Kidney tubule cell (primary cell): ENCODE data around the gene SMAGP.
"Not testable (repeated sequence)": the region's sequence is repeated elsewhere in the genome, so short reads cannot be mapped to it uniquely, and the experiment has no call there.

Source experiments
- DNase-seq: peaks from one replicate; pipeline ENCODE4 v3.0.0-alpha.2; 2018; ENCODE audit warnings: low spot score

The SMAGP gene

DNA sequence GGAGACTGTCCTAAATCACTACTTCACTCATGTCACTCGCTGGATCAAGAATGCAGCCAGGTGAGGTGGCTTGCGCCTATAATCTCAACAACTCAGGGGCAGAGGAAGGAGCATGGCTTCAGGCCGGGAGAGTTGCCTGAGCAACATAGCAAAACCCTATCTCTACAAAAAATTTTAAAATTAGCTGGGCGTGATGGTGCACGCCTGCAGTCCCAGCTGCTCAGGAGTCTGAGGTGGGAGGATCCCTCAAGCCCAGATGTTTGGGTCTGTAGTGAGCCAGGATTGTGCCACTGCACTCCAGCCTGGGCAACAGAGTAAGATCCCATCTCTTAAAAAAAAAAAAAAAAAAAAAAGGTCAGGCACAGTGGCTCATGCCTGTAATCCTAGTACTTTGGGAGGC, 5.9 kb downstream of the SMAGP start:
- DNase-seq = no peak

DNA sequence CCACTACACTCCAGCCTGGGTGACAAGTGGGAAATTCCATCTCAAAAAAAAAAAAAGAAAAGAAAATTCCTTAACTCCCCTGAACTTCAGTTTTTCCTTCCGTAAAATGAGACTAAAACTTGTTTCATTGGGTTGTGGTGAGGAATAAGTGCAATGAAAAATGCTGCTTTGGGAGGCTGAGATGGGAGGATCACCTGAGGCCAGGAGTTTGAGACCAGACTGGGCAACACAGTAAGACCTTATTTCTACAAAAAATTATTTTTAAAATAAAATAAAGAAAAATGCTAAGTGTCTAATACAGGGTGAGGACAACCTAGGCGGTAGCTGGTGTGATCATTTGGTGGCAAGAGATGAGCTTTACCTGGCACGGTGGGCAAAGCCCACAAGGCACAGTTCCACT, 6.9 kb downstream of the SMAGP start:
- DNase-seq = no peak

GRCh38 chr12:51262758-51263177, 7.4 kb downstream of the SMAGP start:
- DNase-seq = peak; percentile 70

DNA sequence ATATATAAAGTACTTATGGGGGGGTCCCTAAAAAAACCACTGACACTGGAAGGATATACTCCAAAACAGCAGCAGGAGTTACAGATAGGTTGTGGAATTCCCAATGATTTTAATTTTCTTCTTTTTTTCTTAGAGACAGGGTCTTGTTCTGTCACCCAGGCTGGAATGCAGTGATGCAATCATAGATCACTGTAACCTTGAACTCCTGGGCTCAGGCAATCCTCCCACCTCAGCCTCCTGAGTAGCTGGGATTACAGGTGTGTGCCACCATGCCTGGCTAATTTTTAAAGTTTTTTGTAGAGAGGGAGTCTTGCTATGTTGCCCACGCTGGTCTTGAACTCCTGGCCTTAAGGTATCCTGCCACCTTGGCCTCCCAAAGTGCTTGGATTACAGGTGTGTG, 10.6 kb downstream of the SMAGP start:
- DNase-seq = not testable (repeated sequence)

GRCh38 chr12:51254536-51254935, 15.7 kb downstream of the SMAGP start:
- peak; percentile 62 for DNase-seq

GRCh38 chr12:51253276-51253675, 16.9 kb downstream of the SMAGP start:
- DNase-seq = no peak

GRCh38 chr12:51247523-51248206, 22.6 kb downstream of the SMAGP start:
- DNase-seq = no peak

DNA sequence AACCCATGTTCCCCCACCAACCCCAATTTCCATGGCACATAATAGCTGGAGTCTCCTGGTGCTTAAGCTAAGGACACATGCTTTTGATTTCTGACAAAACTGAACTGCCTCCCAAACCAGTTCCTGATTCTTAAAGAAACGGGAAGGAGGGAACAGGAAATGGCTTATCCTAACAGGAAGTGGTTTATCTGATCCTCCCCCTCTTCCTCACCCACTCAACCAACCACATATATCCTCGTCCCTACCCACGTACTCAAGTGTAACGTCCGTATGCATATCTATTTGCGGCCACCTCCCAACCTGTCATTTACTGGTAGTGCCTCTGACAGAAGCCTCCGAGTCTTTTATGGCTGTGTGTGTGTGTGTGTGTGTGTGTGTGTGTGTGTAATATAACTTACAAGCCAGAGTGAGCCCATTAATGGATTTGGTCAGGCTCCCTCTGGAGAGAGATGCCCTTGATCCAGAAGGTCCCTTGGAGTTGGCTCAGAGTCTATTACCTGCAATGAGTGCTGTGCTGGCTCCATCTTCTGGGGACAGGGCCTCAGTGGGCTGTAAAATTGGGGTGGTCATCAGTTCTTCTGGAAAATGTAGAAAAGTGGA, 23.9 kb downstream of the SMAGP start:
- peak; percentile 61 for DNase-seq

- no peak for DNase-seq
These were observed 24.6 kb downstream of the SMAGP start for GRCh38 chr12:51245476-51246253.

DNA sequence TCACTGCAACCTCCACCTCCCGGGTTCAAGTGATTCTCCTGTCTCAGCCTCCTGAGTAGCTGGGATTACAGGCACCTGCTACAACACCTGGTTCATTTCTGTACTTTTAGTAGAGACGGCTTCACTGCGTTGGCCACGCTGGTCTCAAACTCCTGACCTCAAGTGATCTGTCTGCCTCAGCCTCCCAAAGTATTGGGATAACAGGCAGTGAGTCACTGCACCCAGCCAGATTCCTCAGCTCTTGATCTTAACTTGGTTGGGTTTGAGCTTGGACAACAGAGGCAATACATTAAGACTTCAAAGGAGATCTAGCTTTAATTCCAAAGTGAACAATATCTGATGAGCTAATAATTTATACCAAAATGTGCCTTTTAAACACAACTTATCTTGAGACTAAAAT, 25.9 kb downstream of the SMAGP start:
- peak; percentile 21 for DNase-seq

- DNase-seq = no peak
These were observed 27.3 kb downstream of the SMAGP start for GRCh38 chr12:51242876-51243275.

GRCh38 chr12:51242120-51242519, 28.1 kb downstream of the SMAGP start:
- no peak for DNase-seq

DNA sequence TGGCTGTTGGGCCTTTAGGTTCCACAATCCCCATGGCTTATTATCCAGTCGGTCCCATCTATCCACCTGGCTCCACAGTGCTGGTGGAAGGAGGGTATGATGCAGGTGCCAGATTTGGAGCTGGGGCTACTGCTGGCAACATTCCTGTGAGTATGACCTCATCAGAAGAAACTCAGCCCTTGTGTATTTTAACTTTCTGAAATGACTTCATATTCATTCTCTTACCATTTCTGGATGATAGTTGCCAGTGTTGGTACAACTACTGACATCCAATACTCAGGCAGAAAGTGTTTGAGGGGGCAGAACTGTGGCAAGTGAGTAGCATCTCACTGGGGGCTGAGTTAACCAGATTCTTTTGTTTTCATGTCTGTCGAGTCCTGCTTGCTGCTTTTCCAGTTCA, 29.2 kb downstream of the SMAGP start:
- peak; percentile 80 for DNase-seq

- peak; percentile 97 for DNase-seq
These were observed 31.5 kb downstream of the SMAGP start, which contains the start of gene DAZAP2 for GRCh38 chr12:51238510-51239334. Gene DAZAP2 (plus strand): TSS chr12:51238826. CDS start chr12:51238908, 82 bp downstream.

GRCh38 chr12:51238037-51238509, 32.1 kb downstream of the SMAGP start:
- DNase-seq = peak; percentile 38

- DNase-seq = no peak
These were observed 35.7 kb downstream of the SMAGP start for GRCh38 chr12:51234530-51234929.

- DNase-seq = no peak
These were observed 37.6 kb downstream of the SMAGP start for GRCh38 chr12:51232642-51233041.

GRCh38 chr12:51229116-51229809, 41.0 kb downstream of the SMAGP start:
- no peak for DNase-seq

DNA sequence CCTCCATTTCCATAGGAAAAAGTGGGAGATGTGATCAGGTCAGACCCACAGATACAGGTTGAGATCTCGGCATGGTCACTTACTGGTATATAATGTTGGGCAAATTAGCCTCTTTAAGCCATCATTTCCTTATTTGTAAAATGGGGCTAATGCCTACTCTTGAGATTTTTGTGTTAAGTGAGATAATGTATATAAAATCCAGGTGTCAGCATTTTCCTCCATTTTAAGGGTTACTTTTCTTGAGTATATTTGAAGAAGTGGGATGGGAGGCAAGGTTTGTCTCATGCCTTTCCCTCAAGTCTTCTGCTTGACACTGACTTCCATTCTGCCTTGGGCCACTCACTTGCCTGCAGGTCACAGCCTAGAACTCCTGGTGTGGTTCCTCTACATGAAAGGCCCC, 42.3 kb downstream of the SMAGP start:
- DNase-seq = no peak

DNA sequence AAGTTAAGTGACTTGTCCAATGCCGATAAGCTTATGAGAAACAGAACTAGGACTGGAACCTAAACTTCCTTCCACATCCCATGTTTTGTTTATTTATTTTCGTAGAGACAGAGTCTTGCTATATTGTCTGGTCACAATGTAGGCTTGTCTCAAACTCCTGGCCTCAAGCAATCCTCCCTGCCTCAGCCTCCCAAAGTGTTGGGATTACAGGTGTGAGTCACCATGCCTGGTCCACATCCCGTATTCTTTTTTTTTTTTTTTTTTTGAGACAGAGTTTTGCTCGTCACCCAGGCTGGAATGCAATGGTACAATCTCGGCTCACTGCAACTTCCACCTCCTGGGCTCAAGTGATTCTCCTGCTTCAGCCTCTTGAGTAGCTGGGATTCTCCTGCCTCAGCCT, 43.1 kb downstream of the SMAGP start:
- DNase-seq = not testable (repeated sequence)

DNA sequence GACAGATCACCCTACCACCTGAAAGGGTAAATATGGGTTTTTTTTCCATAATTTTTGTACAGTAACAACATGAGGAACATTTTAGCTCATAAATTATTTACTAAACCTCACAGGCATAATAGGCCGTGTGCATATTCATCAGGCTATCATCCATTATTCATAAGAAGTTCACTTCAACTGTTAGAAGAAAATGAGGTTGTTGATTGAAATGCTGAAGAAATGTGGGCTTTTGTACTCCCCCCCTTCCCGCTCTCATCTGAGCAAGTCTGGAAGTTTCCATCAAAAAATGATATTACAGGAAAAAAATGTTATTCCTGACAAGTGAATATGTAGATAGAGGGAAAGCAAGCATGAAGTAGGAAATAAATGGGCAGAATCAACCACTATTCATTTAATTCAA, 44.4 kb downstream of the SMAGP start:
- DNase-seq = no peak
